ENCODE data around the gene RALBP1.

The RALBP1 gene

DNA sequence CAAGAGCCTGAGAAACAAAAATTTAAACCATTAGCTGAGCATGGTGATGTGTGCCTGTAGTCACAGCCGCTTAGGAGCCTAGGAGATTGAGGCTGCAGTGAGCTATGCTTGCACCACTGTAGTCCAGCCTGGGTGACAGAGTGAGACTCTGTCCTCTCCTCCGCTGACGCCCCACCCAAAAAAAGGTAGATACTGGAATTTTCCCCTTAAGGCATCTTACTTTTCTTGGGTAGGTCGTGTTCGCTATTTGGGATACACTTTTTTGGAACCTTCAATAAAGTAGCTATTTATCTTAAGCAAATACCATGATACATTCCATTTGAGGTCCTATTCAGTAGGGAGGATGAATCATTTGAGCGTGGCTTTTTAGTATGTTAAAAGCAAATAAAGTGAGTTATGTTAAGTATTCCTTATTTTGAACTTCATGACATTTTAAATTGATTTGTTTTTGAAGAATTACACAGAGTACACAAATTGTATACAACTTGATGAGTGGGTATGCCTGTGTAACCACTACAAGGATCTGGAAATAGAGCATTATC, 38.7 kb downstream of the RALBP1 start:
- DNase-seq = no peak

DNA sequence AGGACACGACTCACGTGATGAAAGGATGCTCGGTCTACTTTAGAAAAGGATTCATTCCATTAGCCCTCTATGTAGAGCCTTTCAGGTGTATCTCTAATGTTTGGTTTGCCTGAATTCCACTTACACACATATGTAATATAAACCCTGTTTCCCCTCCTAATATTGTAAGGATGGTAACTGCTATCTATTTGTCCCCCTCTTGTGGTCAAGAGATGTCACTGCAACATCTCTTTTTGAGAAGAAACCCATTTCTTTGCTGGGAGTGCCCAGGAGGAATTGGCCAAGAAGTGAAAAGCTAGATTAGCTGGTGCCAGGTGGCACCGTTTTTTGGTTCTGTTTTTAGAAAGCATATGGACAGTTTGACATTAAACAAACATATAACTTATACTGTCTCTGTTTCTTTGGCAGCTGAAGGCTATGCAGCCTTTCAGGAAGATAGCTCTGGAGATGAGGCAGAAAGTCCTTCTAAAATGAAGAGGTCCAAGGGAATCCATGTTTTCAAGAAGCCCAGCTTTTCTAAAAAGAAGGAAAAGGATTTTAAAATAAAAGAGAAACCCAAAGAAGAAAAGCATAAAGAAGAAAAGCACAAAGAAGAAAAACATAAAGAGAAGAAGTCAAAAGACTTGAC, 41.2 kb downstream of the RALBP1 start:
- DNase-seq = peak; percentile 43

DNA sequence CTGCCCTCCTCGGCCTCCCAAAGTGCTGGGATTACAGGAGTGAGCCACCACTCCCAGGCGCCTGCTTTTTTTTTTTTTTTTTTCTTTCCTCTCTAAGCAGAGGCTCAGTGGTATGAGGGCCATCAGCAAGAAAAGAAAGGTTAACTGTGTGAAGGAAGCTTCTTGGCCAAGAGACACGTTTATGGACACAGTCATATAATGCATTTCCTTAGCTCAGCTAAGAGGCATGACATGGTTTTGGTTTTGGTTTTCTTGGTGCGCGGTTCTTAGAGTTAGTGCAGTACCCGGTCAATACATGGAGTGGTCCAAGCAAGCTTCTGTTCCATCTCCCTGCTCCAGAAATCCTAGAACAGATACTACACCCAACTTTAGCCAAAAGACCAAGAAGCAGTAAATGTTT, 42.6 kb downstream of the RALBP1 start:
- no peak for DNase-seq

DNA sequence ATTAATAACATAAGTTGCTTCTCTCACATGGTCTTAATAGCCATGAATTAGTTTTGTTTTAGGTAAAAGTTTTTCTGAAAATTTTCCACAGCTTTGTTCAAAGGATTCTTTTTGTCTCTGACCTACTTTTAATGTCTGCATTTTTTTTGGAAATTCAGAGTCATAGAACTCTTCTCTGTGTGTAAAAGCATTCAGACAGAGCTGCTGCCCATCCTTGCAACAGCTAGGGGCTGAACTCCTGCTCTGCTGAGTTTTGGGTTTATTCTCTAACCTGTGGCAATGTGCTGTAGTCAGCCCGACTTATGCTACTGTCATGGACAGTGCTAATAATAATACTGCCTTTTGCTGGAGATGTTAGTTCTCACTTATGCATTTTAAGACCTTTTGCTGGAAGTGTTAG, 44.1 kb downstream of the RALBP1 start:
- DNase-seq = no peak

DNA sequence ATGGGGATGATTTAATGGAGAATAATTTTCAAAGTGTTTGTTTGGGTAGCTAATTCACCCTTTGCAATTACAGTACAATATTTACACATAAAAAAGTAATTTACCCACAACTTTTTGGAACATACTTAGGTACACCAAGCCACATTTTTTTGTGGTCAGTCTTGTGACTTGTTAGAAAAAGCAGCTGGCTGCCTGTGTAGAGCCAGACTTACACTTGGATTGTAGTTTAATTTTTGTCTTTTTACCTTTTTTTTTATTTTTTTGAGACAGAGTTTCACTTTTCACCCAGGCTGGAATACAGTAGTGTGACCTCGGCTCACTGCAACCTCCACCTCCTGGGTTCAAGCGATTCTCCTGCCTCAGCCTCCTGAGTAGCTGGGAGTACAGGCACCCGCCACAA, 45.4 kb downstream of the RALBP1 start:
- DNase-seq = no peak

DNA sequence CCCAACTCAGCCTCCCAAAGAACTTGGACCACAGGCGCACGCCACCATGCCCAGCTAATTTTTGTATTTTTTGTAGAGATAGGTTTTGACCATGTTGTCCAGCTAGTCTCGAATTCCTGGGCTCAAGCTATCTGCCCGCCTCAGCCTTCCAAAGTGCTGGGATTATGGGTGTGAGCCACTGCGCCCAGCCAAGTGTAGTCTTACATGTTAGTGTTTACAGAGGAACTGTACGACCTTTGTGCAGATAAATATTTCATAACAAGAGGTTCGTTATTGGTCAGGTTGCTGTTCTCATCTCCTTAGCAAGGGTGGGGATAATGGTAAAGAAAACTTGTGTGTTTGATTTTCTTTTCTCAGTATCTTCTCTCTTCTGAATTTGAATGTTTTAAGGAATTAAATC, 46.5 kb downstream of the RALBP1 start:
- no peak for DNase-seq

DNA sequence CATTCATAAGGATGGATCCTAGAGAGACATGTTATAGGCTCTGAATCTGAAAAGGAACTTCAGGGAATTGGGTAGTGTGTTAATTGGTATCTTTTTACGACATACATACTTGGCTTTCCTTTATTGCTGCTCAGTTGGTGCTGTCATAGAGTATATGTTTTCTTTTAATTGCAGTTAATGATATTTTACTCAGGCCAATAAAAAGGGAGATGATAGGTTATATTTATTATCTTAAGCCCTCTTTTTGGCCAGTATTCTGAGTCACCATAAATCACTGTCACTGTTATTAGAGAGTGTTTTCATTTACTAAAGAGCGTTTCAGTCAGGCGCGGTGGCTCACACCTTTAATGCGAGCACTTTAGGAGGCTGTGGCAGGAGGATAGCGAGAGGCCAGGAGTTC, 47.6 kb downstream of the RALBP1 start:
- no peak for DNase-seq

DNA sequence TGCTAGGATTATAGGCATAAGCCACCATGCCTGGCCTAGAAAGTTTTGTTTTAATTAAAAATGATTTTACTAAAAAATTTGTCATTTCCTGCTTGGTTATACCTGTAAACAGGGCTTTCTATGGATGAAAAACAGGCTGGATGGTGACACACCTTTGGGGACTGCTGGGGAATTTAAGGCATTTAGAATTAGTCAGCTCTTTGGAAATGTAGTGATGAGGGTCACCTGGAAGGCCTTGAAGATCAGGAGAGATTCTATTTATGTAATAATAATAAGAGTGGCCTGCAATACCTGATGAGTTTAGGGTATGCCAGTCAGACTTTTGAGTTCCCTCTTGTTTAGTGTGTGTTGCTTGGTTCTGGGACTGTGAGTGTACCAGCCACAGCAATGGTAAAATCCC, 51.1 kb downstream of the RALBP1 start:
- DNase-seq = no peak

DNA sequence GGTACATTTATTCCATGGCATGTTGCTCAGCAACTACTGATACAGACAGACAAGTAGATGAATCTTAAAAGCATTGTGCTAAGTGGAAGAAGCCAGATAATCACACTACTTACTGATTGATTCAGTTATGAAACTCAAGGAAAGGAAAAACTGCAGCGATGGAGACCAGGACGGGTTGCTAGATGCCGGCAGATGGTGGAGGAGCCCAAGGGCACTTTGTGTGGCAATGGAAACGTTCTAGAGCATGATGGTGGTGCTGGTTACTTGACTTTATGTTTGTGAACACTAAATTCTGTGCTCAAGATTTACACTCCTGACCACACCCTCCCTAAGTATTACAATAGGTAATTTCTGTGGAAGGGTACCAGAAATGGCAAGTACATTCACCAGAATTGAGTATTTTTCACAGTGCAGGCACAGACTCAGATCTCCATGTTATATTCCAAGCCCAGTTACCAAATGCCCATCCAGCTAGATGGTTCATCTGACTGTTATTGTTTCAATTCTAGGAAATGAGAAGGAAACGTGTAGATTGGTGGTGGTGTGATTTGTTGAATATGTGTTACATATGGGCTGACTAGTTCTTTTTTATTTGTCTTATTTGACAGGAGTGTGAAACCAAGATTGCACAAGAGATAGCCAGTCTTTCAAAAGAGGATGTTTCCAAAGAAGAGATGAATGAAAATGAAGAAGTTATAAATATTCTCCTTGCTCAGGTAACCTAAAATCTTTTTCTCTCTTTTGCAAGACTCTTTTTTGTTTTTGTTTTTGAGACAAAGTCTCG, 55.1 kb downstream of the RALBP1 start:
- no peak for DNase-seq

DNA sequence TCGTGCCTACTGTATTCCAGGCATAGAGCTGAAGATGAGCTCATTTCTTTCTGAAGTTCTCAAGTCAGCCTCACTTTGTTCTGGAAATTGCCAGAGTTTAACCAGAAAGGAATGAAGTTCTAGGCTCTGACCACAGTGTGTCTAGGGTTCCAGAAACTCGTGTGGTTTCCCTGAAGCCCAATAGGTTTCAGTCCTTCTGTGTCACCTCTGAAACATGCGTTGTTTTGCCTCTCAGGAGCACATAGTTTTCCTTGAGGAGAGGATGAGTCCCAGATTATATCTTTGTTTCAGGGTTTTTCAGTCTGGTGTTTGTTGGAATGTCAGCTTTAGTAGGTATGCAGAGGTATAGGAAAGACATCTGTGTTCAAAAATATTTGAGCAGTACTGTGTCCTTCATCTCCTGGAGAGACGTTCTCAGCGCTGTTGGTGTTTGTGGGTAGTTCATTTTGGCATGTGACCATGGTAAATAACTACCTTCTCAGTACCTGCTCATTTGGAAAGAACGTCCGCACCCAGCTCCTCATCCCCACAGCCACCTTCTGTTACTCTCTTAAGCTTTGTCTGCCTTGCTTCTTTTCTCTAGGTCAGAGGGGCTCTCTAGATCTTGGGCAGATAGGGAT, 56.6 kb downstream of the RALBP1 start:
- DNase-seq = no peak

DNA sequence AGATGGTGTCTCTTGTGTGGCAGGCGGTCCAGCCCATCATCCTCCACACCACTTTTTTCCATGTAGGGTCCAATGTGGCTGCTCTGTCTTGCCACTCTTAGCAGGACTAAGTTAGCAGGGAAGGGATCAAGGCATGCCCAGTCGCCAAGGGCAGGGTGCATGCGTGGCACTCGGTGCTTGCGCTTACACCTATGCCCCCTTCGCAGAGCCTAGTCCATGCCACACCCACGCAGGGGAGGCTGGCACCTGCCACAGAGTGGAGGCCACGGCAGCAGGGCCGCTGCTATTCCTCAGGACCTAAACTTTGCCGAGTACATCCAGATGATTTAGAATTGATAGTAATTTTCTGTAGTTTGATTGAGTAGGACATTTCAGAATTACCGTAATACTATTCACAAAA, 59.5 kb downstream of the RALBP1 start:
- DNase-seq = no peak

DNA sequence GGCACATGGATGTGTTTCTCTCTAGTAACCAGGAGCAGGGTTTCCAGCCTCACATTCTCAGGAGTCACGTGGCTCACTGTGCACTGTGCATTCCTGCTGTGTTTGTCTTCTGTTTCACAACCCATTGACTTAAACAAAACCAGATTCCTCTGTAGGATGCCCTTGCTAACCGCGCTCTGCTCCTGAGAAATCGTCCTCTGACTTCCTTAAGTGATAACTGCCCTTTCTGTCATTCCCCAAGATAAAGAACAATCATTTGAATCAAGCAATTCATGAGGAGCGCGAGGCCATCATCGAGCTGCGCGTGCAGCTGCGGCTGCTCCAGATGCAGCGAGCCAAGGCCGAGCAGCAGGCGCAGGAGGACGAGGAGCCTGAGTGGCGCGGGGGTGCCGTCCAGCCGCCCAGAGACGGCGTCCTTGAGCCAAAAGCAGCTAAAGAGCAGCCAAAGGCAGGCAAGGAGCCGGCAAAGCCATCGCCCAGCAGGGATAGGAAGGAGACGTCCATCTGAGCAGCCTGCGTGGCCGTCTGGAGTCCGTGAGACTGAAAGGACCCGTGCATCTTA, 60.2 kb downstream of the RALBP1 start:
- DNase-seq = no peak

DNA sequence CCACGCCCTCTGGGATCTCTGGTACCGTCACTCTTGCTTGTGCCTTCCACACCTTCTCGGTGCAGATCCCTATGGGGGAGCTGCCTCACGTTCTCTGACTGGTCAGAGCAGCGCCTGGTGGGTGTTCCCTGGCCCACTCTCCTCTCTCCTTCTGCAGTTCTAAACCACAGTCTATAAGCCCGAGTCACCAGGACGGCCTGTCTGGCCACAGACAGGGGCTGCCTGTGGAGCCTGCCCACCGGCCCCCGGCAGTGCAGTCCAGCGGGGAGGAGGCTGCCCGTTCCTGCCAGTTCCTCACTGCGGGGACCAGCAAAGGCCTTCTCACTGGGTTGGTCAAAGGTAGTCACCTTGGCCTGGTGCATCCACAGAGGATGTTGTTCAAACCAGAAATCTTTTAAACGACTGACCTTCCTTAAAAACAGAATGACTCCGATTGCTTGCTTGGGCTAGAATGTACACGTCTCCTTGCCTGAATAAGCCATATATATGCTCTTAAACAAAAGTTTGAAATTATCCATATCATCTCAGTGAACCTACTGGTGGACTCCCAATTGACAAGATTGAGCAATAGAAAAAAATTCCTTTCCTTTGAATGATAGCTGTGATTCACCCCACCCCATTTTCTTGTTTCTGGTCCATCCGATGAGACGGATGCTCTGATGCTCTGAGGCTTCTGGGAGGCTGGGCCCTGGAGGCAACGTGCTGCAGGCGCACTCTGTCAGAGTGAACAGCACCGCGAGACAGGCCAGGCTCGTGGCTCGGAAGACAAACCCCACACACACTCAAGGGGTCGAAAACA, 61.2 kb downstream of the RALBP1 start:
- DNase-seq = no peak

DNA sequence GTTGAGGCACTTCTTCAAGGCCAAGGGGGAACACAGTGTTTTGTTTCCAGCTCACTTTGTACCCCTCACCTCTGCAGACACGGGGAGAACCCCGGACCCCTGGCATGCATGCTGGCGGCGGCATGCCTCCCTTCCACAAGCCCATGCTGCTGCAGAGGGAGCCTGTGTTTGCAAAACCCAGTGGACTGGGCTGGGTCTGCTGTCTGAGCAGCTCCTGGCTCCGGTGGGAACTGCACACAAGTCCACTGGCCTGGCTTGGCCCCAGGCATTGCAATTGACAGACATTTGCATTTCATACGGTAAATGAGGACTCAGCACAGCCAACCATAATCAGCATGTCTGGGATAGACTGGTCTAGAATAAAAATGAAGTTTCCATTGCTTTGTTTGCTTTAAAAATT, 62.4 kb downstream of the RALBP1 start:
- DNase-seq = no peak

DNA sequence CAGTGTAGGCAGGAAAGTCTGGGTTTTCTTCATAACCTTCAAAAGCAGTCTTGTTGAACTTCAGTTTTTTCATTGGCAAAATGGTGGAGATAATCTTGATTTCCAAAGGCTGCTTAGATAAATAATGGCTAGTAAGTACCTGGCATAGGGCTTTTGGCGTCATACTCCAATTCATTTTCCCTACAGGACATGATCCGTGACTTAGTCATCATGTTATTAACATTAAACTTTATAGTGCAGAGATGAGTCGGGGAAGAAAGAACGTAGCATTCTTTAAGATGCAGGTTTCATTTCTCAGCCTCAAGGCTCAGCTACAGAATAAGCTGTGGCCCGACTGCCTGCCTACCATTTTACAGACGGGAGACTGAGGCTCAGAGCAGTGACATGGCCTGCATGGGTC, 64.0 kb downstream of the RALBP1 start:
- DNase-seq = no peak

DNA sequence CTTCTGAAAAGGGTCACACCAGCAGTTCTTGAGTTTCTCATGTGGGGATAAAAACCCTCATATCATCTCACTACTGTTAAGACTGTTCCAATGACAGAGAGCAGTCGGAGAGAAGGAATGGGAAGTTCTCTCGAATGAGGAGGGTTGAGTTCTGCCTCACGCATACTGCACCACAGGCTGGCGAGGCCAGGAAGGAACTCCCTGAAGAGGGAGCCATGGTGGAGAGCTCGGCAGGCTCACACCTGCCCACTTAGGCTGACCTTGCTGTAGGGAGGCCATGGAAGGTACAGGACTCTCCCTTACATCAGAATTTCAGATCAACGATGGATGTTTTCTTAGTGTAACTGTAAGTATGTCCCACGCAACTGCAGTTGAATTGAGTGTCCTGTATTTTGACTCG, 64.6 kb downstream of the RALBP1 start:
- DNase-seq = no peak

DNA sequence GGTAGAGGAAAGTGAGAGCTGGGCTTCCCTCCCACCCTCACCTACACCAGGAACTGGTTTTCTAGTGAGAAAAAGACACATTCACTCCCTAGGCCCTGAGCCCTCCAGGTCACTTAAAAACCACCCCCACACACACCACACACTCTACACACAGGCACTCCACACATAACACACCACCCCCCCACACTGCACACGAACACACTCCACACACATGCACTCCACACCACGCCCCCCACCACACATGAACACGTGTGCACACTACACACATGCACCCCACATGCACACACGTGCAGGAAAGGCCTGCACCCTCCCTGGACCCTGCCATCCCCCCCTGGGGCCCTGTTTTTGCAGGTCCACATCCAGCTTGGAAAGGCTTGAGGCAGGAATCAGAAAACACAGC, 67.6 kb downstream of the RALBP1 start:
- no peak for DNase-seq

DNA sequence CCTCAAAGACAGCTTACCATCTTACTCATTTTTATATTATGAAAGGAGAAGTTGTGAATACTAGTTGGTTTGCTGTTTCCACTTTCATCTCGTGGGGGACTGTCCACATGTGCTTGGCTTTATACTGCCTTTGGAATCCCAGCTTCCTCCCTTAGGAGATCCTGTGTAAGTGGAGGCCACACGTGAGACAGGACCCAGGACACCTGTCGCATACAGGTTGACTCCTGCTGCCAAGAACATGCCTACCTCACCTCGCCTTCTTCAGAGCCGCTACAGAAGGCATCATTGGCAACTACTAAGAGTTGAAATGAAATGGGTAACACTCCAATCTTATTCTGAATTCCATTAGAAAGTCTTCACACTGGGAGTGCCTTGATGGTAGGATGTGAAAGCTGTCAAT, 69.7 kb downstream of the RALBP1 start:
- DNase-seq = no peak

DNA sequence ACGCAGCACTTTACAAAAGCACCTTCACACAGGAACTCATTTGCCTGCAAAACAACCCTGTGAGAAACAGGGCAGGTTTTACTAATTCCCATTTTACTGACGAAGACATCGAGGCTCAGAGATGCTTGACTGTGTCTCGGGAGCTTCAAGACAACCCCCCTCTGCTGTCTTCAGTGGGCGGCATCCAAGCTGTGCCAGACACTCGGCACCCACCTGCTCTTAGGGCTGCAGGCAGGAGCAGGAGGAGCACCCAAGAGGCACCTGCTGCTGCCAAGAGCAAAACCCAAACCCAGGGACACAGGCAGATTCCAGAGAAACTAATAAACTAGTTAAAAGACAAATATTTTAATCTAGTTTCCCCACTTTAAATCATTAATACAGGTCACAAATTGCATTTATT, 71.2 kb downstream of the RALBP1 start:
- no peak for DNase-seq

DNA sequence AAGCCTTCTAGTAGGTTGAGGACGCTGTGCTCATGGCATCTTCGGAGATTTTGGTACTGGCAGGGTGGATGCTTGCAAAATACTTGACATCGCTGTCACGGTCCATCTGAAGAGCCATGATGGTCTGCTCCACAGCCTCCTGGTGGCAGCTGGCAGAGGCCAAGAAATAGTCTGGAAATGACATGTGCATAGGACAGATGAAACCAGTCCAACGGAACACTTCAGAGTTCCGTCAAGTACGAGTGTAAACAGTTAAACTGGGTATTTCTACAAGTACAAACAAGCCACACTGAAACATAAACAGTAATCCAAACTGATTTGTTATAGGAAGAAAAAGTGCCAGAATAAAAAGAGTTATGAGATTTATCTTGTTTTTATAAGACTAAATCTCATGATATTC, 72.5 kb downstream of the RALBP1 start:
- DNase-seq = no peak

DNA sequence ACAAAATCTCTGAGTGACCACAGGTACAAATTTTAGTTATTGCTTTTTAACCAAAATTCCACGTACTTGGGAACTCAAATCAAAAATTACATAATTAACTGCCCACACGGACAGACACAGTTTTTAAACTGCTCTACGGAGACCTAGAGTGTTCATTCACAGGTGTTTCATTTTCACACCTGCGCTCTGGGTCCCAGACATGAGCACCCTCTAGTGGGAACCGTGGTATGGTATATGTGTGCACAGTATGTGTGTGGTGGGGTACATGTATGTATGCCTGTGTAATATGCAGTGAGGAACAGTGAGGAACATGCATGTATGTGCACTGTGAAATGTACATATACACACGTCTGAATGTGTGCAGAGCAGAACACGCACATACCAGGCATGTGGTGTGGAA, 74.1 kb downstream of the RALBP1 start:
- DNase-seq = no peak

DNA sequence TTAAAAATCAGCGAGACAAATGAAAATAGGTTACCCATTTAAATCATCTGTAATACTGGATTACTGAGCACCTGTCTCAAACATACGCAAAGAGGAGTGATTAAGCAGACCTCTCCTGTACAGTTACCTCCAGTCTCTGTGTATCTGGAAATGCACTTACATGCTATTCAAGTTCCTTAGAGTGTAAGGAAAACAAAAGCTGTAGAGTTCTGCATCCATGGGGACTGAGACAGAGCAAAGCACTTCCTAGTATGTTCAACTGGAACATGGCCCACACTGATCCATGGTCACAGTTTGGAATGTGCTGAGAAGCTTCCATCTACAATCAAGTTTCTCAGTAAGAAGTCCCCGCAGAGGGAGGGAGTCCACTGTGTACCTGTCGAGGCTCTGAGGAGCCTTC, 75.1 kb downstream of the RALBP1 start:
- DNase-seq = no peak

DNA sequence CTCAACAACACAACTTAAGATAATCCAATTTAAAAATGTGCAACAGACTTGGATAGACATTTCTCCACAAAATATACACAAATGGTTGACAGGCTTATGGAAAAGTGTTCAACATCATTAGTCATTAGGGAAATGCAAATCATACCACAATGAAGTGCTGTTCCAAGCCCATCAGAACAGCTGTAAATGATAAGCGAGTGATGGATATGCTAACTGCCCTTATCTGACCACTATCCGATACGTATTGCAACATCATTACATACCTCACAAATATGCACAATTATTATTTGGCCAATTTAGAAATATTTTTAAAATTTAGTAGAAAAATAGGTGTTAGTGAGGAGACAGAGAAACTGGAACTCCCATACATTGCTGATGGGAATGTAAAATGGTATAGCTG, 76.9 kb downstream of the RALBP1 start:
- no peak for DNase-seq

All from NCI-H1694 treated with DMSO at 0.1 percent for 48 hours (cell line).